Smooth muscle cell (in vitro differentiated cells): ENCODE data around the gene ZNF8. TPM values are rescaled to one million over a fixed set of nuclear protein-coding genes. Genes with fewer than 3 reads are reported as not detected.
A peak's percentile ranks its signal among the peaks of the same experiment; 100 is the strongest.
"Not testable (repeated sequence)": the region's sequence is repeated elsewhere in the genome, so short reads cannot be mapped to it uniquely, and the experiment has no call there.

Experiments
- DNase-seq: peaks from one replicate; lab custom pipeline; 2025; ENCODE audit not compliant: unreplicated experiment; lab: John Stamatoyannopoulos, UW
- H2AFZ ChIP-seq: fragments of 200-600 bp; sonication (generic); 2 replicates; pipeline ENCODE4 v1.6.0; 2016; ENCODE audit warnings: antibody characterized with exemption, low read depth, mild to moderate bottlenecking
- H3F3A ChIP-seq: fragments of 200-600 bp; sonication (generic); 2 replicates; pipeline ENCODE4 v1.6.0; 2017; ENCODE audit warnings: antibody characterized with exemption, low read depth
- H3K27ac ChIP-seq: fragments of 200-600 bp; sonication (generic); 2 replicates; pipeline ENCODE4 v1.5.1; 2016; ENCODE audit warnings: low read depth, mild to moderate bottlenecking
- H3K27me3 ChIP-seq: fragments of 200-600 bp; sonication (generic); 2 replicates; pipeline ENCODE4 v1.6.1; 2016; ENCODE audit warnings: low read depth, mild to moderate bottlenecking
- H3K36me3 ChIP-seq: fragments of 200-600 bp; sonication (generic); 2 replicates; pipeline ENCODE4 v1.5.1; 2016; ENCODE audit warnings: low read depth
- H3K4me1 ChIP-seq: fragments of 200-600 bp; sonication (generic); 2 replicates; pipeline ENCODE4 v1.5.1; 2016; ENCODE audit warnings: low read depth
- H3K4me2 ChIP-seq: fragments of 200-600 bp; sonication (generic); 2 replicates; pipeline ENCODE4 v1.6.0; 2016; ENCODE audit warnings: mild to moderate bottlenecking
- H3K4me3 ChIP-seq: fragments of 200-600 bp; sonication (generic); 2 replicates; pipeline ENCODE4 v1.5.1; 2016; ENCODE audit warnings: mild to moderate bottlenecking
- H3K79me2 ChIP-seq: fragments of 200-600 bp; sonication (generic); 2 replicates; pipeline ENCODE4 v1.6.0; 2016; ENCODE audit warnings: low read depth, mild to moderate bottlenecking
- H3K9ac ChIP-seq: fragments of 200-600 bp; sonication (generic); 2 replicates; pipeline ENCODE4 v1.6.0; 2016; ENCODE audit warnings: low read depth
- H3K9me3 ChIP-seq: fragments of 200-600 bp; sonication (generic); replicated peaks from 2 replicates; pipeline ENCODE4 v1.5.1; 2016; ENCODE audit warnings: low read depth
- H4K20me1 ChIP-seq: fragments of 200-600 bp; sonication (generic); 2 replicates; pipeline ENCODE4 v1.6.0; 2016; ENCODE audit warnings: low read depth
- CTCF ChIP-seq: fragments of 200-600 bp; sonication (generic); IDR thresholded peaks from 2 replicates; pipeline ENCODE4 v1.5.1; 2017; ENCODE audit warnings: borderline replicate concordance, mild to moderate bottlenecking, antibody characterized with exemption; ENCODE audit not compliant: insufficient read depth, poor library complexity, severe bottlenecking
- WGBS: methylation state at CpG from one replicate; pipeline ENCODE4 v1.1.7; 2016; ENCODE audit warnings: low lambda C conversion rate; 5-methylcytosine and 5-hydroxymethylcytosine counted together
- polyA plus RNA-seq: library from polyadenylated mRNA; unstranded; fragments of >200 nt; fragmentation: Nextera tagmentation; extraction: Ambion mirVana; gene quantifications from 2 replicates; pipeline ENCODE4 v1.2.1, GENCODE V29; 2016
- total RNA-seq: library from RNA; depleted of rRNA; stranded (reverse); fragments of >200 nt; gene quantifications from 2 replicates; pipeline ENCODE4 v1.2.3, GENCODE V29; 2014

Gene ZNF8
- total and polyA plus RNA-seq, 2 experiments from 2014 or later, result 1.1 to 7.8 TPM

- Histone ChIP-seq H3K27ac (peak overlapping the region; percentile 63), H3K4me1 (peaks cover 8% of the 10 kb centered on the region), H3K79me2 (peaks cover 53% of the 10 kb centered on the region), H3K9me3 (no peaks in the 10 kb centered on the region), H4K20me1 (peaks cover 13% of the 10 kb centered on the region), H3K4me3 (peak overlapping the region; percentile 96), H3F3A (no peaks in the 10 kb centered on the region), H3K9ac (peak overlapping the region; percentile 81), H3K36me3 (no peaks in the 10 kb centered on the region), H2AFZ (peak overlapping the region; percentile 98), H3K4me2 (peak overlapping the region; percentile 95), H3K27me3 (no peaks in the 10 kb centered on the region)
- peak; percentile 75 for DNase-seq
- no peak for TF ChIP-seq CTCF
- 2% methylated on average over 72 of the region's 82 CpGs for WGBS
These were observed 68.5 kb downstream of the ZNF8 start for GRCh38 chr19:58346961-58347929.

DNA sequence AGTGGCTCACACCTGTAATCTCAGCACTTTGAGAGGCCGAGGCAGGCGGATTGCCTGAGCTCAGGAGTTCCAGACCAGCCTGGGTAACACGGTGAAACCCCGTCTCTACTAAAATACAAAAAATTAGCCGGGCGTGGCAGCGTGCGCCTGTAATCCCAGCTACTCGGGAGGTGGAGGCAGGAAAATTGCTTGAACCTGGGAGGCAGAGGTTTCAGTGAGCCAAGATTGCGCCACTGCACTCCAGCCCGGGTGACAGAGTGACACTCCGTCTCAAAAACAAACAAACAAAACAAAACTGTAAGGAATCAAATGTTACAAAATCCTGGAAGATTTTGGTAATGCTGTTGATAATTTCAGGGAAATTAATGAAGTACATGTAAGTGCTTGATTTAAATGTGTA, 69.3 kb downstream of the ZNF8 start:
- 7% methylated on average over 12 of the region's 12 CpGs for WGBS
- peaks cover 53% of the 10 kb centered on the region for H3K79me2 ChIP-seq

GRCh38 chr19:58349590-58349989, 70.8 kb downstream of the ZNF8 start:
- no peak overlapping the region for H3K4me2 ChIP-seq
- H2AFZ ChIP-seq, result no peak overlapping the region
- no peak overlapping the region for H3K9ac ChIP-seq
- H3F3A ChIP-seq, result no peaks in the 10 kb centered on the region
- no peak overlapping the region for H3K4me3 ChIP-seq
- peaks cover 48% of the 10 kb centered on the region for H3K79me2 ChIP-seq
- no peaks in the 10 kb centered on the region for H3K36me3 ChIP-seq
- no peak for DNase-seq
- 94% methylated on average over 8 of the region's 8 CpGs for WGBS
- TF ChIP-seq CTCF, result no peak
- H3K27ac ChIP-seq, result no peak overlapping the region
- no peaks in the 10 kb centered on the region for H3K9me3 ChIP-seq
- no peaks in the 10 kb centered on the region for H3K27me3 ChIP-seq
- peaks cover 7% of the 10 kb centered on the region for H4K20me1 ChIP-seq
- peaks cover 8% of the 10 kb centered on the region for H3K4me1 ChIP-seq

More for the DNA sequence above, 69.3 kb downstream of the ZNF8 start:
- not testable (repeated sequence) for H4K20me1 ChIP-seq, H3K27me3 ChIP-seq, H3K36me3 ChIP-seq, H3K9me3 ChIP-seq, H3F3A ChIP-seq, H3K27ac ChIP-seq, DNase-seq, H3K4me1 ChIP-seq
- peak overlapping the region; percentile 98 for H2AFZ ChIP-seq
- H3K4me2 ChIP-seq, result peak overlapping the region; percentile 95
- peak overlapping the region; percentile 96 for H3K4me3 ChIP-seq
- peak overlapping the region; percentile 46 for H3K9ac ChIP-seq

GRCh38 chr19:58350001-58350861, 71.5 kb downstream of the ZNF8 start:
- H3K27me3 ChIP-seq, result no peaks in the 10 kb centered on the region
- no peak overlapping the region for H2AFZ ChIP-seq
- H3F3A ChIP-seq, result no peaks in the 10 kb centered on the region

More at GRCh38 chr19:58350001-58350861, 71.5 kb downstream of the ZNF8 start:
- H3K79me2 ChIP-seq, result peaks cover 43% of the 10 kb centered on the region
- TF ChIP-seq CTCF, result no peak
- H3K4me2 ChIP-seq, result no peak overlapping the region
- no peak overlapping the region for H3K4me3 ChIP-seq
- WGBS, result 97% methylated on average over 60 of the region's 84 CpGs
- H3K36me3 ChIP-seq, result no peaks in the 10 kb centered on the region
- no peak for DNase-seq
- H3K9ac ChIP-seq, result no peak overlapping the region
- H3K27ac ChIP-seq, result no peak overlapping the region
- H3K4me1 ChIP-seq, result peaks cover 8% of the 10 kb centered on the region
- peaks cover 7% of the 10 kb centered on the region for H4K20me1 ChIP-seq
- H3K9me3 ChIP-seq, result no peaks in the 10 kb centered on the region
